Endodermal cell (in vitro differentiated cells): ENCODE measurements around the gene PLEKHG4. TPM values are rescaled to one million over a fixed set of nuclear protein-coding genes. Genes with fewer than 3 reads are reported as not detected.

Experiments used
- DNase-seq: peaks from one replicate; pipeline ENCODE4 v3.0.0-alpha.2; 2017
- H3K27ac ChIP-seq: 2 replicates; pipeline ENCODE4 v1.5.1; 2013; ENCODE audit warnings: mild to moderate bottlenecking, low read depth, low read length, moderate library complexity
- H3K27me3 ChIP-seq: 2 replicates; pipeline ENCODE4 v1.6.1; 2013; ENCODE audit warnings: mild to moderate bottlenecking, low read length, moderate library complexity; ENCODE audit not compliant: insufficient read depth, control insufficient read depth, poor library complexity, severe bottlenecking
- H3K36me3 ChIP-seq: 2 replicates; pipeline ENCODE4 v1.7.0; 2013; ENCODE audit warnings: mild to moderate bottlenecking, low read length, moderate library complexity; ENCODE audit not compliant: control insufficient read depth, insufficient read depth
- H3K4me1 ChIP-seq: one replicate; pipeline ENCODE4 v1.7.0; 2013; ENCODE audit warnings: low read length; ENCODE audit not compliant: control insufficient read depth, insufficient read depth
- H3K4me3 ChIP-seq: 2 replicates; pipeline ENCODE4 v1.5.1; 2013; ENCODE audit warnings: mild to moderate bottlenecking, low read length, moderate library complexity
- H3K9ac ChIP-seq: 2 replicates; pipeline ENCODE4 v1.6.1; 2013; ENCODE audit warnings: mild to moderate bottlenecking, low read length, moderate library complexity; ENCODE audit not compliant: poor library complexity, severe bottlenecking; ENCODE audit errors: extremely low read depth
- H3K9me3 ChIP-seq: 2 replicates; pipeline ENCODE4 v1.6.1; 2013; ENCODE audit warnings: mild to moderate bottlenecking, low read length, moderate library complexity; ENCODE audit not compliant: control insufficient read depth
- H3K27ac Mint-ChIP-seq: 2 replicates; pipeline ENCODE4 v1.8.0; 2020; ENCODE audit warnings: mixed read lengths
- H3K27me3 Mint-ChIP-seq: 2 replicates; pipeline ENCODE4 v1.8.0; 2021; ENCODE audit warnings: mild to moderate bottlenecking, mixed read lengths; ENCODE audit not compliant: insufficient read depth
- H3K36me3 Mint-ChIP-seq: 2 replicates; pipeline ENCODE4 v1.8.0; 2020; ENCODE audit warnings: low read depth, mixed read lengths
- H3K4me1 Mint-ChIP-seq: 2 replicates; pipeline ENCODE4 v1.8.0; 2020; ENCODE audit warnings: mixed read lengths
- H3K4me3 Mint-ChIP-seq: 2 replicates; pipeline ENCODE4 v1.8.0; 2020; ENCODE audit warnings: mild to moderate bottlenecking, moderate library complexity, mixed read lengths
- H3K9me3 Mint-ChIP-seq: 2 replicates; pipeline ENCODE4 v1.8.0; 2020; ENCODE audit warnings: mild to moderate bottlenecking, mixed read lengths
- CTCF ChIP-seq: fragments of 200-600 bp; sonication (generic); conservative IDR thresholded peaks from 2 replicates; pipeline ENCODE4 v1.5.0; 2021; ENCODE audit warnings: antibody characterized with exemption, mild to moderate bottlenecking
- WGBS, 2 experiments: methylation state at CpG; one replicate each; pipeline versions ENCODE4 v1.1.5 to v1.1.7; 2013; ENCODE audit warnings: missing lambda C conversion rate in 2 of 2, mixed read lengths in 1 of 2; ENCODE audit not compliant: insufficient coverage in 1 of 2, insufficient read length in 1 of 2; 5-methylcytosine and 5-hydroxymethylcytosine counted together
- total RNA-seq, 2 donors: library from RNA; stranded (reverse); fragmentation: NEBNext Ultra II Directional in 1 of 2; extraction: Animal tissue kit (Norgen Biotek cat#: 25700) in 1 of 2; gene quantifications; 2 replicates in 1 of 2; 3 replicates in 1 of 2; pipeline ENCODE4 v1.2.1, GENCODE V29; 2021

PLEKHG4 gene
- total RNA-seq, 2 donors from 2014 or later, result 10.5 to 12.4 TPM

GRCh38 chr16:67265834-67266233 lies 13.5 kb upstream of the PLEKHG4 start:
- Mint-ChIP-seq H3K4me1 (peaks cover 22% of the 10 kb centered on the region), H3K9me3 (no peaks in the 10 kb centered on the region), H3K36me3 (no peaks in the 10 kb centered on the region), H3K27me3 (peaks cover 11% of the 10 kb centered on the region), H3K4me3 (no peak overlapping the region), H3K27ac (no peak overlapping the region)
- Histone ChIP-seq H3K36me3 (peaks cover 44% of the 10 kb centered on the region), H3K4me3 (no peak overlapping the region), H3K27ac (no peak overlapping the region), H3K27me3 (no peaks in the 10 kb centered on the region), H3K9me3 (no peaks in the 10 kb centered on the region), H3K4me1 (peaks cover 4% of the 10 kb centered on the region), H3K9ac (no peak overlapping the region)
- TF ChIP-seq CTCF, result no peak
- WGBS, 2 experiments, result 83 to 89% methylated on average over 1 to 8 of the region's 8 CpGs
- DNase-seq, result no peak

GRCh38 chr16:67268136-67268579 lies 11.2 kb upstream of the PLEKHG4 start:
- Mint-ChIP-seq H3K36me3 (no peaks in the 10 kb centered on the region), H3K27me3 (peaks cover 11% of the 10 kb centered on the region), H3K4me1 (peaks cover 8% of the 10 kb centered on the region), H3K4me3 (no peak overlapping the region), H3K27ac (no peak overlapping the region), H3K9me3 (no peaks in the 10 kb centered on the region)
- no peak overlapping the region for H3K27ac ChIP-seq
- peaks cover 38% of the 10 kb centered on the region for H3K36me3 ChIP-seq
- DNase-seq, result peak; percentile 78
- TF ChIP-seq CTCF, result no peak
- H3K9me3 ChIP-seq, result no peaks in the 10 kb centered on the region
- H3K4me1 ChIP-seq, result peaks cover 4% of the 10 kb centered on the region
- WGBS, 2 experiments, result 70 to 79% methylated on average over 2 to 5 of the region's 5 CpGs
- no peak overlapping the region for H3K9ac ChIP-seq
- H3K4me3 ChIP-seq, result no peak overlapping the region
- no peaks in the 10 kb centered on the region for H3K27me3 ChIP-seq

GRCh38 chr16:67269766-67270165 lies 9.6 kb upstream of the PLEKHG4 start:
- Mint-ChIP-seq H3K4me3 (no peak overlapping the region), H3K9me3 (no peaks in the 10 kb centered on the region), H3K36me3 (no peaks in the 10 kb centered on the region), H3K27me3 (peaks cover 11% of the 10 kb centered on the region), H3K27ac (no peak overlapping the region), H3K4me1 (peaks cover 7% of the 10 kb centered on the region)
- Histone ChIP-seq H3K27me3 (no peaks in the 10 kb centered on the region), H3K36me3 (peaks cover 27% of the 10 kb centered on the region), H3K9me3 (no peaks in the 10 kb centered on the region), H3K27ac (no peak overlapping the region), H3K4me3 (no peak overlapping the region), H3K9ac (no peak overlapping the region), H3K4me1 (peaks cover 4% of the 10 kb centered on the region)
- WGBS, 2 experiments, result 70 to 79% methylated on average over 3 to 5 of the region's 5 CpGs
- peak; percentile 65 for DNase-seq
- no peak for TF ChIP-seq CTCF
